Measurements from ENCODE around the gene RBAK.
"Not testable (repeated sequence)": the region's sequence is repeated elsewhere in the genome, so short reads cannot be mapped to it uniquely, and the experiment has no call there.

DNA sequence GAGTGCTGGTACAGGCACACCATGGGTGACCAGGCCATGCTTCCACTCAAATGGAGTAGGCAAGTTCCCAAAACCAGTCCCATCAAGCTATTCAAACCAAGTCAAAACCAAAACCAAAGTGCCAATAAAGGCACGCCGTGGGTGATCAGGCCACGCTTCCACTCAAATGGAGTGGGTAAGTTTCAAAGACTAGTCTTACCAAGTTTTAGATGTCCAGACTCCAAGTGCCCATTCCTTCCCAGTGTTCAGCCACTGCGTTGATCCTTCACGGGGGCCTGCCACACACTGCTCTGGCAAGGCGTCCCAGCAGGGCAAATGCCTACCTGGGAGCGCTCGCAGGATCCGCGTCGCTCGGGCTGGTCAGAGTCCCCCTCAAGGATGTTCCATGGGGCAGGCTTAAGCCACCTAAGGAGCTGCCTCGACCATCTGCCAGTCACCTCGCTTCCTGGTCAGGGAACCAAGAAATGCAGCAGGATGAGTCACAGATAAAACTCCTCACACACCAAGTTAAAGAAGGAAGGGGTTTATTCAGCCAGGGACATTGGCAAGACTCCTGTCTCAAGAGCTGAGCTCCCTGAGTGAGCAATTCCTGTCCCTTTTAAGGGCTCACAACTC lies 17.8 kb upstream of the RBAK start:
- not testable (repeated sequence) for TF ChIP-seq POLR2AphosphoS5 (IDR thresholded peaks at IDR 0.05; ENCODE audit: low read depth, low read length)
- TF ChIP-seq, protein P1, sequence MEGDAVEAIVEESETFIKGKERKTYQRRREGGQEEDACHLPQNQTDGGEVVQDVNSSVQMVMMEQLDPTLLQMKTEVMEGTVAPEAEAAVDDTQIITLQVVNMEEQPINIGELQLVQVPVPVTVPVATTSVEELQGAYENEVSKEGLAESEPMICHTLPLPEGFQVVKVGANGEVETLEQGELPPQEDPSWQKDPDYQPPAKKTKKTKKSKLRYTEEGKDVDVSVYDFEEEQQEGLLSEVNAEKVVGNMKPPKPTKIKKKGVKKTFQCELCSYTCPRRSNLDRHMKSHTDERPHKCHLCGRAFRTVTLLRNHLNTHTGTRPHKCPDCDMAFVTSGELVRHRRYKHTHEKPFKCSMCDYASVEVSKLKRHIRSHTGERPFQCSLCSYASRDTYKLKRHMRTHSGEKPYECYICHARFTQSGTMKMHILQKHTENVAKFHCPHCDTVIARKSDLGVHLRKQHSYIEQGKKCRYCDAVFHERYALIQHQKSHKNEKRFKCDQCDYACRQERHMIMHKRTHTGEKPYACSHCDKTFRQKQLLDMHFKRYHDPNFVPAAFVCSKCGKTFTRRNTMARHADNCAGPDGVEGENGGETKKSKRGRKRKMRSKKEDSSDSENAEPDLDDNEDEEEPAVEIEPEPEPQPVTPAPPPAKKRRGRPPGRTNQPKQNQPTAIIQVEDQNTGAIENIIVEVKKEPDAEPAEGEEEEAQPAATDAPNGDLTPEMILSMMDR (IDR thresholded peaks at IDR 0.05) = not testable (repeated sequence)
- TF ChIP-seq, protein P2, sequence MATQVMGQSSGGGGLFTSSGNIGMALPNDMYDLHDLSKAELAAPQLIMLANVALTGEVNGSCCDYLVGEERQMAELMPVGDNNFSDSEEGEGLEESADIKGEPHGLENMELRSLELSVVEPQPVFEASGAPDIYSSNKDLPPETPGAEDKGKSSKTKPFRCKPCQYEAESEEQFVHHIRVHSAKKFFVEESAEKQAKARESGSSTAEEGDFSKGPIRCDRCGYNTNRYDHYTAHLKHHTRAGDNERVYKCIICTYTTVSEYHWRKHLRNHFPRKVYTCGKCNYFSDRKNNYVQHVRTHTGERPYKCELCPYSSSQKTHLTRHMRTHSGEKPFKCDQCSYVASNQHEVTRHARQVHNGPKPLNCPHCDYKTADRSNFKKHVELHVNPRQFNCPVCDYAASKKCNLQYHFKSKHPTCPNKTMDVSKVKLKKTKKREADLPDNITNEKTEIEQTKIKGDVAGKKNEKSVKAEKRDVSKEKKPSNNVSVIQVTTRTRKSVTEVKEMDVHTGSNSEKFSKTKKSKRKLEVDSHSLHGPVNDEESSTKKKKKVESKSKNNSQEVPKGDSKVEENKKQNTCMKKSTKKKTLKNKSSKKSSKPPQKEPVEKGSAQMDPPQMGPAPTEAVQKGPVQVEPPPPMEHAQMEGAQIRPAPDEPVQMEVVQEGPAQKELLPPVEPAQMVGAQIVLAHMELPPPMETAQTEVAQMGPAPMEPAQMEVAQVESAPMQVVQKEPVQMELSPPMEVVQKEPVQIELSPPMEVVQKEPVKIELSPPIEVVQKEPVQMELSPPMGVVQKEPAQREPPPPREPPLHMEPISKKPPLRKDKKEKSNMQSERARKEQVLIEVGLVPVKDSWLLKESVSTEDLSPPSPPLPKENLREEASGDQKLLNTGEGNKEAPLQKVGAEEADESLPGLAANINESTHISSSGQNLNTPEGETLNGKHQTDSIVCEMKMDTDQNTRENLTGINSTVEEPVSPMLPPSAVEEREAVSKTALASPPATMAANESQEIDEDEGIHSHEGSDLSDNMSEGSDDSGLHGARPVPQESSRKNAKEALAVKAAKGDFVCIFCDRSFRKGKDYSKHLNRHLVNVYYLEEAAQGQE (IDR thresholded peaks at IDR 0.05; ENCODE audit: insufficient read depth in 1 of 2, low read depth in 2 of 2, low read length in 1 of 2) = not testable (repeated sequence)

Measured in Panc1 (cell line).